ENCODE results near the gene ETV4. TPM values are rescaled to one million over a fixed set of nuclear protein-coding genes. Genes with fewer than 3 reads are reported as not detected.
A peak's percentile ranks its signal among the peaks of the same experiment; 100 is the strongest.

Gene ETV4
- total and polyA plus RNA-seq, 2 of the 13 experiments (the other 11 are each of a cell fraction or from before 2014, with no cell fraction given): 128 to 330 TPM

DNA sequence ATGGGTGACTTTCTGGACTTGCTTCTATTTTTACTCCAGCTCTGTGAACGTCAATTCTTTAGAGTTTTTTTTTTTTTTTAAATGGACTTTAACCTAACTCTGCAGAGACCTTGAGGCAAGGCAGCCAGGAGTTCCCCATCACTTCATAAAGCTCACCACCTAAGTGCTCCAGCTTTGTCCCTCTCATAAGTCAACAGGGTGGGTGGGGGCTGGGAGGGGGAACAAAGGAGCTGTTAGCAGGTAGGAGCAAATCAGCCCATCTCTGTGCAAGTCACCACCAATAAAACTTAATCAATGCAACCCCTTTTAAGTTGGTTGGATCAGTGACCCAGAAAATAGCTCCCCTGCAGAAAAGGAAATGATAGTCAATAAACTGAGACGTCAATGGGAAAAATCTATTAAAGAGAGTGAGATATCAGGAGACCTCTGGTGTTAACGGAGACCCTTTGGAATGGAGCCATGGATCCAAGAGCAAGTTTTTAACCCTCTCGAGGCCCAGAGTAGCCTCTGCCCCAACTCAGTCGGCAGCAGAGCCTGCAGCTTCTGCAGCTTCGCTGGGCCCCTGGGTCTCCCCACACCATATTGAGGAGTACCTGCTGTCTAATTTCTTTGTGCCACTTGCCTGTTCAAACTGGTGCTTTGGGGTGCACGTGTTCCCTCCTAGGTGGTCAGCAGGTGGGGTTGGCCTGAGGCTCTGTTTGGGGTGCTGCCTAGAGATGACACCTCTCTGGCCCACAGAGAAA is 27.6 kb upstream of the ETV4 start (continued):
- peak; percentile 69 for TF ChIP-seq IKZF4 (CRISPR knock-in tag; IDR thresholded peaks at IDR 0.05; ENCODE audit: borderline replicate concordance, low read depth, not compliant biosample characterization)
- no peak for TF ChIP-seq LCORL (IDR thresholded peaks at IDR 0.05)
- peak; percentile 26; the same call in 1 of the 2 replicates for TF ChIP-seq LCORL (CRISPR knock-in tag; IDR thresholded peaks at IDR 0.05)
- 0 out of 4 replicates have a peak, but pooled peaks of 1 of the 2 experiments have one; percentile 51 for TF ChIP-seq KLF16 (CRISPR knock-in tag; IDR thresholded peaks at IDR 0.05)
- TF ChIP-seq, protein P1, sequence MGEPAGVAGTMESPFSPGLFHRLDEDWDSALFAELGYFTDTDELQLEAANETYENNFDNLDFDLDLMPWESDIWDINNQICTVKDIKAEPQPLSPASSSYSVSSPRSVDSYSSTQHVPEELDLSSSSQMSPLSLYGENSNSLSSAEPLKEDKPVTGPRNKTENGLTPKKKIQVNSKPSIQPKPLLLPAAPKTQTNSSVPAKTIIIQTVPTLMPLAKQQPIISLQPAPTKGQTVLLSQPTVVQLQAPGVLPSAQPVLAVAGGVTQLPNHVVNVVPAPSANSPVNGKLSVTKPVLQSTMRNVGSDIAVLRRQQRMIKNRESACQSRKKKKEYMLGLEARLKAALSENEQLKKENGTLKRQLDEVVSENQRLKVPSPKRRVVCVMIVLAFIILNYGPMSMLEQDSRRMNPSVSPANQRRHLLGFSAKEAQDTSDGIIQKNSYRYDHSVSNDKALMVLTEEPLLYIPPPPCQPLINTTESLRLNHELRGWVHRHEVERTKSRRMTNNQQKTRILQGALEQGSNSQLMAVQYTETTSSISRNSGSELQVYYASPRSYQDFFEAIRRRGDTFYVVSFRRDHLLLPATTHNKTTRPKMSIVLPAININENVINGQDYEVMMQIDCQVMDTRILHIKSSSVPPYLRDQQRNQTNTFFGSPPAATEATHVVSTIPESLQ (CRISPR knock-in tag; conservative IDR thresholded peaks at IDR 0.05): 0 out of 2 replicates have a peak, but pooled peaks have one; percentile 15
- 0 out of 2 replicates have a peak, but pooled peaks have one; percentile 9 for TF ChIP-seq ONECUT2 (CRISPR knock-in tag; IDR thresholded peaks at IDR 0.05)
- TF ChIP-seq, protein P2, sequence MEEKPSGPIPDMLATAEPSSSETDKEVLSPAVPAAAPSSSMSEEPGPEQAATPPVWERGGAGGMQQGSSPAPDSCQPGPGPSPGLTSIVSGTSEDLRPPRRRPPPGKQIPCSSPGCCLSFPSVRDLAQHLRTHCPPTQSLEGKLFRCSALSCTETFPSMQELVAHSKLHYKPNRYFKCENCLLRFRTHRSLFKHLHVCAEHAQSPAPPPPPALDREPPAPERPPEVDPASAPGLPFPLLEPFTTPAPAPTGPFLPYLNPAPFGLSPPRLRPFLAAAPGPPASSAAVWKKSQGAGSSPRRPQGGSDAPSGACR (CRISPR knock-in tag; IDR thresholded peaks at IDR 0.05): 0 out of 2 replicates have a peak, but pooled peaks have one; percentile 77
- TF ChIP-seq NFIC (IDR thresholded peaks at IDR 0.05; ENCODE audit: low read length): peak; percentile 70
- TF ChIP-seq ZFP36 (IDR thresholded peaks at IDR 0.05; ENCODE audit: borderline replicate concordance, low read depth, low read length, partially characterized antibody): no peak
- TF ChIP-seq KMT2B (CRISPR knock-in tag; IDR thresholded peaks at IDR 0.05): no peak
- TF ChIP-seq DR1 (CRISPR knock-in tag; IDR thresholded peaks at IDR 0.05): no peak
- TF ChIP-seq, protein P3, sequence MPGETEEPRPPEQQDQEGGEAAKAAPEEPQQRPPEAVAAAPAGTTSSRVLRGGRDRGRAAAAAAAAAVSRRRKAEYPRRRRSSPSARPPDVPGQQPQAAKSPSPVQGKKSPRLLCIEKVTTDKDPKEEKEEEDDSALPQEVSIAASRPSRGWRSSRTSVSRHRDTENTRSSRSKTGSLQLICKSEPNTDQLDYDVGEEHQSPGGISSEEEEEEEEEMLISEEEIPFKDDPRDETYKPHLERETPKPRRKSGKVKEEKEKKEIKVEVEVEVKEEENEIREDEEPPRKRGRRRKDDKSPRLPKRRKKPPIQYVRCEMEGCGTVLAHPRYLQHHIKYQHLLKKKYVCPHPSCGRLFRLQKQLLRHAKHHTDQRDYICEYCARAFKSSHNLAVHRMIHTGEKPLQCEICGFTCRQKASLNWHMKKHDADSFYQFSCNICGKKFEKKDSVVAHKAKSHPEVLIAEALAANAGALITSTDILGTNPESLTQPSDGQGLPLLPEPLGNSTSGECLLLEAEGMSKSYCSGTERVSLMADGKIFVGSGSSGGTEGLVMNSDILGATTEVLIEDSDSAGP (CRISPR knock-in tag; IDR thresholded peaks at IDR 0.05; ENCODE audit: borderline replicate concordance): no peak
- TF ChIP-seq ZNF17 (CRISPR knock-in tag; IDR thresholded peaks at IDR 0.05): no peak
- TF ChIP-seq CREM (IDR thresholded peaks at IDR 0.05): peak; percentile 71
- no peak for TF ChIP-seq CREM (CRISPR knock-in tag; IDR thresholded peaks at IDR 0.05)
- TF ChIP-seq TGIF2 (CRISPR knock-in tag; IDR thresholded peaks at IDR 0.05): 0 out of 2 replicates have a peak, but pooled peaks have one; percentile 47
- TF ChIP-seq, protein P4, sequence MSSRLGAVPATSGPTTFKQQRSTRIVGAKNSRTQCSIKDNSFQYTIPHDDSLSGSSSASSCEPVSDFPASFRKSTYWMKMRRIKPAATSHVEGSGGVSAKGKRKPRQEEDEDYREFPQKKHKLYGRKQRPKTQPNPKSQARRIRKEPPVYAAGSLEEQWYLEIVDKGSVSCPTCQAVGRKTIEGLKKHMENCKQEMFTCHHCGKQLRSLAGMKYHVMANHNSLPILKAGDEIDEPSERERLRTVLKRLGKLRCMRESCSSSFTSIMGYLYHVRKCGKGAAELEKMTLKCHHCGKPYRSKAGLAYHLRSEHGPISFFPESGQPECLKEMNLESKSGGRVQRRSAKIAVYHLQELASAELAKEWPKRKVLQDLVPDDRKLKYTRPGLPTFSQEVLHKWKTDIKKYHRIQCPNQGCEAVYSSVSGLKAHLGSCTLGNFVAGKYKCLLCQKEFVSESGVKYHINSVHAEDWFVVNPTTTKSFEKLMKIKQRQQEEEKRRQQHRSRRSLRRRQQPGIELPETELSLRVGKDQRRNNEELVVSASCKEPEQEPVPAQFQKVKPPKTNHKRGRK (CRISPR knock-in tag; IDR thresholded peaks at IDR 0.05): 0 out of 2 replicates have a peak, but pooled peaks have one; percentile 25
- TF ChIP-seq, protein P5, sequence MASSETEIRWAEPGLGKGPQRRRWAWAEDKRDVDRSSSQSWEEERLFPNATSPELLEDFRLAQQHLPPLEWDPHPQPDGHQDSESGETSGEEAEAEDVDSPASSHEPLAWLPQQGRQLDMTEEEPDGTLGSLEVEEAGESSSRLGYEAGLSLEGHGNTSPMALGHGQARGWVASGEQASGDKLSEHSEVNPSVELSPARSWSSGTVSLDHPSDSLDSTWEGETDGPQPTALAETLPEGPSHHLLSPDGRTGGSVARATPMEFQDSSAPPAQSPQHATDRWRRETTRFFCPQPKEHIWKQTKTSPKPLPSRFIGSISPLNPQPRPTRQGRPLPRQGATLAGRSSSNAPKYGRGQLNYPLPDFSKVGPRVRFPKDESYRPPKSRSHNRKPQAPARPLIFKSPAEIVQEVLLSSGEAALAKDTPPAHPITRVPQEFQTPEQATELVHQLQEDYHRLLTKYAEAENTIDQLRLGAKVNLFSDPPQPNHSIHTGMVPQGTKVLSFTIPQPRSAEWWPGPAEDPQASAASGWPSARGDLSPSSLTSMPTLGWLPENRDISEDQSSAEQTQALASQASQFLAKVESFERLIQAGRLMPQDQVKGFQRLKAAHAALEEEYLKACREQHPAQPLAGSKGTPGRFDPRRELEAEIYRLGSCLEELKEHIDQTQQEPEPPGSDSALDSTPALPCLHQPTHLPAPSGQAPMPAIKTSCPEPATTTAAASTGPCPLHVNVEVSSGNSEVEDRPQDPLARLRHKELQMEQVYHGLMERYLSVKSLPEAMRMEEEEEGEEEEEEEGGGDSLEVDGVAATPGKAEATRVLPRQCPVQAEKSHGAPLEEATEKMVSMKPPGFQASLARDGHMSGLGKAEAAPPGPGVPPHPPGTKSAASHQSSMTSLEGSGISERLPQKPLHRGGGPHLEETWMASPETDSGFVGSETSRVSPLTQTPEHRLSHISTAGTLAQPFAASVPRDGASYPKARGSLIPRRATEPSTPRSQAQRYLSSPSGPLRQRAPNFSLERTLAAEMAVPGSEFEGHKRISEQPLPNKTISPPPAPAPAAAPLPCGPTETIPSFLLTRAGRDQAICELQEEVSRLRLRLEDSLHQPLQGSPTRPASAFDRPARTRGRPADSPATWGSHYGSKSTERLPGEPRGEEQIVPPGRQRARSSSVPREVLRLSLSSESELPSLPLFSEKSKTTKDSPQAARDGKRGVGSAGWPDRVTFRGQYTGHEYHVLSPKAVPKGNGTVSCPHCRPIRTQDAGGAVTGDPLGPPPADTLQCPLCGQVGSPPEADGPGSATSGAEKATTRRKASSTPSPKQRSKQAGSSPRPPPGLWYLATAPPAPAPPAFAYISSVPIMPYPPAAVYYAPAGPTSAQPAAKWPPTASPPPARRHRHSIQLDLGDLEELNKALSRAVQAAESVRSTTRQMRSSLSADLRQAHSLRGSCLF (CRISPR knock-in tag; IDR thresholded peaks at IDR 0.05; ENCODE audit: borderline replicate concordance): no peak
